Heart left ventricle (tissue), 16 donors: Measurements from ENCODE around the gene ADPRHL1. TPM values are rescaled to one million over a fixed set of nuclear protein-coding genes. Genes with fewer than 3 reads are reported as not detected.

Source experiments
- ATAC-seq, 4 donors: fragments of 200-7000 bp; cut with Tn5 transposase; one replicate each; pipeline ENCODE4 v1.9.1; 2020 to 2022; ENCODE audit warnings: moderate library complexity in 4 of 4, mild to moderate bottlenecking in 3 of 4, moderate number of reproducible peaks in 1 of 4
- DNase-seq, 5 donors: peaks; one replicate each; pipeline ENCODE4 v3.0.0-alpha.2; 2020
- H3K27ac ChIP-seq, 12 donors: fragments of 200-600 bp; sonication (generic) in 4 of 12; one replicate each; pipeline versions ENCODE4 v1.5.0 to v1.8.0; 2016 to 2022; ENCODE audit warnings: mild to moderate bottlenecking in 2 of 12
- H3K27me3 ChIP-seq, 9 donors: fragments of 200-600 bp; sonication (generic) in 2 of 9; one replicate each; pipeline versions ENCODE4 v1.5.1 to v1.8.0; 2016 to 2022; ENCODE audit warnings: mild to moderate bottlenecking in 3 of 9
- H3K36me3 ChIP-seq, 9 donors: fragments of 200-600 bp; sonication (generic) in 2 of 9; one replicate each; pipeline versions ENCODE4 v1.5.0 to v1.8.0; 2018 to 2022; ENCODE audit warnings: mild to moderate bottlenecking in 2 of 9
- H3K4me1 ChIP-seq, 12 donors: fragments of 200-600 bp; sonication (generic) in 4 of 12; one replicate each; pipeline versions ENCODE4 v1.5.0 to v1.8.0; 2016 to 2022; ENCODE audit warnings: mild to moderate bottlenecking in 3 of 12
- H3K4me3 ChIP-seq, 12 donors: fragments of 200-600 bp; sonication (generic) in 4 of 12; one replicate each; pipeline versions ENCODE4 v1.5.0 to v1.8.0; 2017 to 2022; ENCODE audit warnings: mild to moderate bottlenecking in 9 of 12, moderate library complexity in 4 of 12
- H3K9me3 ChIP-seq, 12 donors: fragments of 200-600 bp; sonication (generic) in 4 of 12; one replicate each; pipeline versions ENCODE4 v1.5.0 to v1.8.0; 2016 to 2022; ENCODE audit warnings: mild to moderate bottlenecking in 1 of 12
- POLR2A ChIP-seq, 2 donors: fragments of 450-650 bp; IDR thresholded peaks; one replicate each; pipeline ENCODE4 v1.6.1; 2017; ENCODE audit warnings: antibody characterized with exemption in 2 of 2, mild to moderate bottlenecking in 2 of 2, moderate library complexity in 2 of 2
- WGBS, 4 donors: extraction: QIAGEN DNeasy Blood & Tissue Kit in 2 of 4; methylation state at CpG; one replicate each; pipeline versions ENCODE4 v1.1.5 to v1.1.7; 2013 to 2018; 5-methylcytosine and 5-hydroxymethylcytosine counted together
- intact Hi-C, 10 donors: fragments of 100-400 bp; cut with DNase I; formaldehyde crosslinking; loops; one replicate each; pipeline versions ENCODE4 v1.11.1 to v1.14.2; 2022
- polyA plus RNA-seq, 2 donors: library from polyadenylated mRNA; stranded (reverse); fragments of 200-250 nt; gene quantifications; one replicate each; pipeline ENCODE4 v1.2.3, GENCODE V29; 2013
- total RNA-seq, 9 donors: library from RNA; depleted of rRNA in 2 of 9; stranded (reverse); fragments of >200 nt in 2 of 9; fragmentation: NEBNext Ultra II Directional in 3 of 9; extraction: Animal tissue kit (Norgen Biotek cat#: 25700) in 3 of 9; gene quantifications; one replicate each; pipeline versions ENCODE4 v1.1.0 to v1.2.4, GENCODE V29; 2016 to 2023
- TF ChIP-seq, protein P1 (sequence below), 12 donors: fragments of 200-600 bp; sonication (generic) in 4 of 12; IDR thresholded peaks; one replicate each; pipeline versions ENCODE4 v1.5.0 to v1.8.0; 2018 to 2022; ENCODE audit warnings: antibody characterized with exemption in 12 of 12, mild to moderate bottlenecking in 5 of 12
- donor health status: ischemic (EF 13 %, LVEDD 7.1; RV severe dilation, severe dysfunction).
- donor health status: healthy with polysubstance abuse.
- donor health status: DM: no; HTN: yes; CAD: no.
- donor health status: DM: no; HTN: no; CAD: no.
- donor health status: ischemic (EF 25% LVEDD 6.9; RV normal size, moderate dysfunction).
- donor health status: ischemic (EF 25% LVEDD 5.7; RV mildly dilated, moderate dysfunction).
- donor health status: healthy.
- donor health status: DM: yes; HTN: yes; CAD: no.
- donor health status: ischemic (EF 35%, LVEDD 5.7; RV mildly dilated, moderate dysfunction).
- donor health status: nonischemic (EF 11% LVEDD 7.7; RV severe dilation, severe dysfunction).
- donor health status: DM: yes; HTN: yes; CAD: no.
- donor health status: PGD.
- donor health status: ischemic (EF 29% LVEDD 5.4; RV normal size, mild dysfunction).
- donor health status: nonischemic (EF 23%, LVEDD 6.1; RV moderate dilation, normal function).

ADPRHL1 gene
- total and polyA plus RNA-seq, 11 donors, result 160 to 774 (median 521) TPM

DNA sequence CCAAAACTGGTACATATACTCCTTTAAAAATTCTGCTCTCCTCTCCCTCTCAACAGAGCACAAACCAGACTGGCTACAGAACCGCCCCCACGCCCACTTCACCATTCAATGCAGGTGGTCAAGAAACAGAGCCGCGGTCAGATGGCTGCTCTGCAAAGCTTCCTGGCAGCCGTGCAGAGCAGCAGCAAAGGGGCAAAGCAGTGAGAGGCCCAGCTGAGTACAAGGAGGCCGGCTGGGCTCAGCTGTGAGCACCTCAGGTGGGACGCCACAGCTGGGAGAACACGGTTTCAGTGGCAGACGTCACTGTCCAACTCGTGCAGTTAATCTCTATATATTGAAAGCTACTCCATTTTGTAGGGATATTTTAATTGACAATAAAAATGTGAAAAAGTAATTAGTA, 97.7 kb downstream of the ADPRHL1 start:
- intact Hi-C loops, result no loop called here
- H3K27me3 ChIP-seq, result peaks cover 0 to 4% (median 0%) of the 10 kb centered on the region in 9 donors
- WGBS, 4 donors, result 83 to 90% (median 86%) methylated on average over 10 of the region's 10 CpGs
- H3K4me3 ChIP-seq, result no peak overlapping the region
- no peak for ATAC-seq
- TF ChIP-seq, protein P1, sequence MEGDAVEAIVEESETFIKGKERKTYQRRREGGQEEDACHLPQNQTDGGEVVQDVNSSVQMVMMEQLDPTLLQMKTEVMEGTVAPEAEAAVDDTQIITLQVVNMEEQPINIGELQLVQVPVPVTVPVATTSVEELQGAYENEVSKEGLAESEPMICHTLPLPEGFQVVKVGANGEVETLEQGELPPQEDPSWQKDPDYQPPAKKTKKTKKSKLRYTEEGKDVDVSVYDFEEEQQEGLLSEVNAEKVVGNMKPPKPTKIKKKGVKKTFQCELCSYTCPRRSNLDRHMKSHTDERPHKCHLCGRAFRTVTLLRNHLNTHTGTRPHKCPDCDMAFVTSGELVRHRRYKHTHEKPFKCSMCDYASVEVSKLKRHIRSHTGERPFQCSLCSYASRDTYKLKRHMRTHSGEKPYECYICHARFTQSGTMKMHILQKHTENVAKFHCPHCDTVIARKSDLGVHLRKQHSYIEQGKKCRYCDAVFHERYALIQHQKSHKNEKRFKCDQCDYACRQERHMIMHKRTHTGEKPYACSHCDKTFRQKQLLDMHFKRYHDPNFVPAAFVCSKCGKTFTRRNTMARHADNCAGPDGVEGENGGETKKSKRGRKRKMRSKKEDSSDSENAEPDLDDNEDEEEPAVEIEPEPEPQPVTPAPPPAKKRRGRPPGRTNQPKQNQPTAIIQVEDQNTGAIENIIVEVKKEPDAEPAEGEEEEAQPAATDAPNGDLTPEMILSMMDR (IDR thresholded peaks at IDR 0.05), result no peak
- no peak for TF ChIP-seq POLR2A (IDR thresholded peaks at IDR 0.05)
- no peaks in the 10 kb centered on the region for H3K36me3 ChIP-seq
- no peaks in the 10 kb centered on the region for H3K9me3 ChIP-seq
- H3K4me1 ChIP-seq, result no peaks in the 10 kb centered on the region
- DNase-seq, result no peak
- no peak overlapping the region for H3K27ac ChIP-seq

DNA sequence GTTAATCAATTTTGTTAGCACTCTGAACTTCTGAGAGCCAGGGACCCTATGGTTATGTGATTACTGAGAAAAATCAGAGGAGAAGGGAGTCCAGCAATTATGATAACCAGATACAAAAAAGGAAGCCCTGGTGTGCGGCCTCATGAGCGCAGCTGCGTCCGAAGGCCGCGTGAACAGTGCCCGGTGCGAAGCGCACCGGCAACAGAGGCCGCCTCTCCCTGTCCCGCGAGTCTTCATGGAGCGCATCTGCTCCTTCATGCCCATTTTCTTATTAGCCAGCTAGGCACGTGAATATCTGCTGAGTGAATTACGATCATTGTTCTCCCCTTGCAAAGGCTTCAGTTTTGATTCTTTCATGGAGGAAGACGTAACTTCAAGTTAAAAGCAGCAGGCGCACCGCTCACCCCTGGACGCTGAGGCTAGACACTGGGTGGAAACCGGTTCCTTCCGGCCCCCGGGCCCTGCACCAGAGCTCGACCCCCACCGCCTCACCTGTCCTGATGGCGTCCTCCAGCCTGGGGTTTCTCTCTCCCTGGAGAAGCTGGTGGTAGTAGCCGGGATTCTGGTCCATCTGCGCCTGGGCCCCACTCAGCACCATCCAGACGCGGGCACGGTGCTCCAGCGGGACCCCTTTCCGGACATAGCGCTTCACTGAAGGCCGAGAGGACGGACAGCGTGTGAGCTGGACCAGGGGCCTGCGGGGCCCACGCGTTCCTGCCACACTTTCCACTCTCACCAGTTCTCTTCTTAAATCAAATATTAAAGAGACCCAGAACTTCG, 98.3 kb downstream of the ADPRHL1 start:
- TF ChIP-seq, protein P1 (IDR thresholded peaks at IDR 0.05), result no peak
- TF ChIP-seq POLR2A (IDR thresholded peaks at IDR 0.05), result no peak
- ATAC-seq, result no peak

DNA sequence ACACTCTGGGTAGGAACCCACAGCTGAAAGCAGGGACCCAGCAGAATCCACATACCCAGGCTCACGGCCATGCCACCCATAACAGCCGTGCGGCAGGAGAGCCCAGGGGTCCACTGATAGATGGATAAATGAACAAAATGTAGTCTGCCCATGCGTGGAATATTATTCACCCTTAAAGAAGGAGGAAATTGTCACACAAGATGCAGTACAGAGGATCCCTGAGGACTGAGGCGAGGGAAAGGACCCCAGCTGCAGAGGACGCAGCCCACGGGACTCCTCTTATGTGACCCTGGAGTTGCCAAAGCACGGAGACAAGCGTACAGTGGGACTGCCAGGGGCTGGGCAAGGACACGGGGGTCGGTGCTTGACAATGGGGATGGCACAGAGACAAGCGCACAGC, 100.0 kb downstream of the ADPRHL1 start:
- DNase-seq, result no peak
- 86 to 91% (median 87%) methylated on average over 12 of the region's 12 CpGs for WGBS, 4 donors

More for the DNA sequence above, 98.3 kb downstream of the ADPRHL1 start:
- Histone ChIP-seq H3K27me3 (no peaks in the 10 kb centered on the region), H3K36me3 (no peaks in the 10 kb centered on the region), H3K27ac (no peak overlapping the region), H3K4me1 (no peaks in the 10 kb centered on the region), H3K9me3 (no peaks in the 10 kb centered on the region), H3K4me3 (no peak overlapping the region)
- 92 to 95% (median 94%) methylated on average over 41 of the region's 41 CpGs for WGBS, 4 donors
- intact Hi-C loops, result no loop called here
- DNase-seq, result no peak

DNA sequence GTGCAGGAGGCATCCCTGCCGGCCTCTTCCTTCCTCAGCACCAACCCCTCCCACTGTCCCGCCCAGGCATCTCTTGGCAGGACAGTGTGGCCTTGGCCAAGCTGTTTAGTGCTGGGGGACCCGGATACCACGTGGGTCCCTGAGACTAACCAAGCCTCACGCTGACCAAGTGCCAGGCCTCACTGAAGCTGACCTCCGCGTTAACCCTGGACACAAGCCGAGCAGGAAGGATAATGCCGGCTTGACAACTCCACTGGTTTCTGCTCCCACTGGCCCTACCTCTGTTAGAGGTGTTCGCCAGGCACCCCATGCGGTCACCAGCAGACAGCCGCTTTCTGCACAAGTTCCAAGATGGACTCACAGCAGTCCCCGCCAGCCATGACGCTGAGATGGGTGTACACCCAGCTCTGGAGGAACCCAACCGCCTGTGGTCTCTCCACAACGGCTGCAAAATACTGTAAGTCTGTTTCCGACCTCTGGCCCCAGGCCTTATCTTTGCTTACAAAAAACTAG, 101.7 kb downstream of the ADPRHL1 start:
- DNase-seq, result no peak
- H3K27ac ChIP-seq, result no peak overlapping the region

More for the DNA sequence above, 100.0 kb downstream of the ADPRHL1 start:
- Histone ChIP-seq H3K27me3 (no peaks in the 10 kb centered on the region), H3K9me3 (no peaks in the 10 kb centered on the region), H3K4me3 (no peak overlapping the region), H3K4me1 (no peaks in the 10 kb centered on the region), H3K27ac (no peak overlapping the region), H3K36me3 (no peaks in the 10 kb centered on the region)
- intact Hi-C loops, result no loop called here
- TF ChIP-seq, protein P1 (IDR thresholded peaks at IDR 0.05), result no peak
- TF ChIP-seq POLR2A (IDR thresholded peaks at IDR 0.05), result no peak
- no peak for ATAC-seq

More for the DNA sequence above, 101.7 kb downstream of the ADPRHL1 start:
- Histone ChIP-seq H3K27me3 (no peaks in the 10 kb centered on the region), H3K4me3 (no peak overlapping the region), H3K4me1 (no peaks in the 10 kb centered on the region), H3K36me3 (no peaks in the 10 kb centered on the region), H3K9me3 (no peaks in the 10 kb centered on the region)
- intact Hi-C loops, result no loop called here
- 69 to 82% (median 77%) methylated on average over 13 to 17 of the region's 17 CpGs for WGBS, 4 donors
- TF ChIP-seq POLR2A (IDR thresholded peaks at IDR 0.05), result no peak
- TF ChIP-seq, protein P1 (IDR thresholded peaks at IDR 0.05), result no peak
- peak; percentile 42 to 87 (median 63) for ATAC-seq
